Left cardiac atrium (tissue), 4 donors: ENCODE measurements around the gene TRPC5OS. TPM values are rescaled to one million over a fixed set of nuclear protein-coding genes. Genes with fewer than 3 reads are reported as not detected.
A peak's percentile ranks its signal among the peaks of the same experiment; 100 is the strongest.

Experiments
- ATAC-seq, 2 donors: fragments of 200-7000 bp; cut with Tn5 transposase; one replicate each; pipeline ENCODE4 v1.9.1; 2020; ENCODE audit warnings: mild to moderate bottlenecking in 2 of 2, moderate library complexity in 2 of 2
- DNase-seq: peaks from one replicate; pipeline ENCODE4 v3.0.0-alpha.2; 2020
- intact Hi-C, 2 donors: fragments of 100-400 bp; cut with DNase I; formaldehyde crosslinking; loops; one replicate each; pipeline versions ENCODE4 v1.14.1 to v1.15.1; 2022 to 2023
- long read RNA-seq: library from polyadenylated mRNA; unstranded; transcript quantifications from one replicate; pipeline ENCODE4 v2.0.0, GENCODE V29; 2021
- total RNA-seq, 2 donors: library from RNA; stranded (reverse); fragmentation: NEBNext Ultra II Directional; extraction: Animal tissue kit (Norgen Biotek cat#: 25700); gene quantifications; one replicate each; pipeline ENCODE4 v1.2.1, GENCODE V29; 2021
- donor health status: DM: no; HTN: yes; CAD: no.
- donor health status: DM: no; HTN: yes; CAD: no; lungs with severe emphysema.
- donor health status: DM: yes; HTN: yes; CAD: no.
- donor health status: Dilated cardiomyopathy.

The TRPC5OS gene
- total RNA-seq, result under 1 TPM in 1 of 2 donors, not detected in 1; 0.15 TPM
- long read RNA-seq, result 0 reads

DNA sequence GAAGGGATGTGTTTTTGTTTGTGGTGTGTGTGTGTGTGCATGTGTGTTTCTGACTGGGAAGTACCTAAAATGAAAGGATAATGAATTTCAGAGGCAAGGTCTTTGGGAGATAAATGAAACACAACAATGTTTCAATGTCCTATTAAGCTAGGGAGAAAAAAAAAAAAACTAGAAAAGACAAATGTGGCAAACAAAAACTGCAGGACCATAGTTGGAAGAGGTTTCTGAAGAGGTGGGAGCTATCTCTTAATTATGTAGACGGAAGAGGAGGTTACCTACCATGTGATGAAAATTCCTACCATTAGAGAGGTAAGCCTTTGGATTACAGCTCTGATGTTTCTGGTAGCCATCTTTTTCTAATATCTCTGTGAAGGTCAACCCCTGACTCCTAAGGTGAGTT, at the start of gene TRPC5OS:
Gene TRPC5OS, plus strand, starts transcription at position 301 of the 400 bp plus-strand sequence. CDS start 25,669 bp downstream, outside the sequence.
- ATAC-seq (no peak), DNase-seq (no peak)
- intact Hi-C loops, result loop anchor here in 1 of 2 donors (10.0 kb wide), 2 partner anchors 269 to 769 kb away; no protein-coding TSS in a partner anchor

DNA sequence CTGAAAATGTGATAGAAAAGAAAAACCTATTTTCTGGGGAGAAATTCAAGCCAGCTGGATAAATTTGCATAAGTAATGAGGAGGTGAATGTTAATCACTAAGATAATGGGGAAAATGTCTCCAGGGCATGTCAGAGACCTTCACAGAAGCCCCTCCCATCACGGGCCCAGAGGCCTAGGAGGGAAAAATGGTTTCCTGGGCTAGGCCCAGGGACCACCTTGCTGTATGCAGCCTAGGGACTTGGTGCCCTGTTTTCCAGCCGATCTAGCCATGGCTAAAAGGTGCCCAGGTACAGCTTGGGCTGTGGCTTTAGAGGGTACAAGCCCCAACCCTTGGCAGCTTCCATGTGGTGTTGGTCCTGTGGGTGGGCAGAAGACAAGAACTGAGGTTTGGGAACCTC, 46.6 kb upstream of the TRPC5OS start:
- intact Hi-C loops, result no loop called here
- ATAC-seq (no peak), DNase-seq (no peak)

DNA sequence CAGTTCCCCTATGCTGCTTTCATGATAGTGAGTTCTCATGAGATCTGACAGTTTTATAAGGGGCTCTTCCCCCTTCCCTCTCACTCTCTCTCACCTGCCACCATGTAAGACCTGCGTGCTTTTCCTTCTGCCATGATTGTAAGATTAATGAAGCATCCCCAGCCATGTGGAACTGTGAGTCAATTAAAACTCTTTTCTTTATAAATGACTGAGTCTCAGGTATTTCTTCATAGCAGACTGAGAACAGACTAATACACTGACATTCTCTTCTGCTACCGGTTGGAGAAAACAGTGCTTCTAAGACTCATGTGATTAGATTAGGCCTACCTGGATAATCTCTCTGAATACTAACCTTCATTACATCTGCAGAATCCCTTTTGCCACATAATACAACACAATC, 45.4 kb upstream of the TRPC5OS start:
- DNase-seq (no peak), ATAC-seq (no peak)
- intact Hi-C loops, result no loop called here

DNA sequence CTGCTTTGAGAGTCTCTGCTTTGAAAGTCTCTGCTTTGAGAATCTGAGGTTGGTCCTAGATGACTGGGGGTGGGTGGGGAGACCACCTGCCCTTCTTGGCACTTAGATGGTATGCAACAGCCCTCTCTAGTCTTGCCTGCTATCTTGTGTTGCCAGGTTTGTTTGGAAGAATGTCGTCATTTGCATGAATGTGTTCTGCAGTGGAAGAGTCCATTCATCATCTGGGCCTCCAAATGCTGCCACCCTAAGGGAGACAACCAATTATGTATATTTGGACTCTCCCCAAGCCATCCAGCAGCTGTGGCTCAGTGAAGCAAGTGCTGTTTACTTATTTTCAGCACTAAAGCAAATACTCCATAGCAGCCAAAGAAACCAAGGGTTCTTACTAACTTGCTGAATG, 44.6 kb upstream of the TRPC5OS start:
- DNase-seq, result no peak
- intact Hi-C loops, result no loop called here
- no peak for ATAC-seq

DNA sequence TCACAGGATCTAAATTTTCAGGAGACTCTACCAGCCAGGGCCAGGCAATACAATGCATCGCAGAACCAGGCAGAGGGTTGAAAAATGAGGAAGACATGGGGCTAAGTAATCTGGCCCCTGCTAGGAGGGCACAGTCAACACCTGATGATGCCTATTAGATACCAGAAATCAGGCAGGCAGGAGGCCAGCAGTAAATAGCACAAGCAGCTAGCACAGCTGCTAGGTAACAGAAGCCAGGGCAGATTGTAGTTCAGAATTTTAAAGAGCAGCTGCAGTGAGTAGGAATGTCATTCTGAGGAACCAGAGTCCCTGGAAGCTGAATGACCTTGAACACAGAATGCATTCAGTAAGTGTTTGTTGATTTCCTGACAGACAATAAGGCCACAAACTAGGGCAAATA, 38.8 kb upstream of the TRPC5OS start:
- ATAC-seq, result no peak
- intact Hi-C loops, result no loop called here

DNA sequence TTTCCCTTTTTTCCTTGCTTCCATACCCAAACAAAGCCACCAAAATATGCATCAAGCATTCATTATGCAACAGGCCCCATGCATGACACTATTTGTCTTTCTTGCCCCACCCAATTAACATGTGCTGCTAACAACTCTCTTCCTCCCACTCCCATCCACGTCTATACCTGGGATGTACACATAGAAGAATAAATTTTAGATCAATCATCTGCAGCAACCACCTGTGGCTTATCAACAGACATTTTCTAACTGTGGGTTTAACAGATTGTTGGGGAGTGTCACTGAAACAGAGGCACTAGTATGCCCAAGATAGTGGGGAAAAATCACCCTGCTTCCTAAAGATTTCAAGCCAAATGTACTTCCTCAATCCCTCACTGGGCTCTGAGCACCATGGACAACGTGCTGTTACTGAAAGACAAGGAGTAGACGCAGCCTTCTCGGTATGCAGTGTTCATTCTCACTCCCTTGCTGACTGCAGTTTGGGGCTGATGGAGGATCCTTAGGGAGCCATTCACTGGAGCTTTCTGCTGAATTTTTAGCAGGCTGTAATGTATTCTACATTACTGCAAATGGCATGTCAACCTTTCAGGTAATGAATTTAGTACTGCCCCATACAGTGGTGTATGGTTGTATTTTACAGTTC, 28.4 kb upstream of the TRPC5OS start:
- no peak for ATAC-seq
- no peak for DNase-seq
- intact Hi-C loops, result no loop called here

More for the DNA sequence above, 38.8 kb upstream of the TRPC5OS start:
- no peak for DNase-seq

DNA sequence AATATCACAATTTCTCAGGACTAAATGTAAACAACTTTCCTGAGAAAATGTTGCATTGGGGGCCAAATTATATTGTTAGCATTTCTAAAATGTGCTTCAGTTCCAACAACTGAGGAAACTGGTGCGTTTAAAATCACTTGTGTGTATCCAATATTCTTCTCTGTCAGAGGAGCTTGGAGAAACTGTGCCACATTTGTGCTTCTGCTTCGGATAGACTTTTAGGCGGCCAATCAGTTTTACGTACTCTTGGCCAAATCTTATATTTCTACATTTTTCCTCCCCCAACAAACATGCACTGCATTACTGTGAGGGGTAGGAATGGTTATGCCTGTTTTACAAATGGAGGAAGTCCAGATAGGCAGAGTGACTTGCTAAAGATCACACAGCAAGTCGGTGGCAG, 27.4 kb upstream of the TRPC5OS start:
- ATAC-seq (no peak), DNase-seq (no peak)

DNA sequence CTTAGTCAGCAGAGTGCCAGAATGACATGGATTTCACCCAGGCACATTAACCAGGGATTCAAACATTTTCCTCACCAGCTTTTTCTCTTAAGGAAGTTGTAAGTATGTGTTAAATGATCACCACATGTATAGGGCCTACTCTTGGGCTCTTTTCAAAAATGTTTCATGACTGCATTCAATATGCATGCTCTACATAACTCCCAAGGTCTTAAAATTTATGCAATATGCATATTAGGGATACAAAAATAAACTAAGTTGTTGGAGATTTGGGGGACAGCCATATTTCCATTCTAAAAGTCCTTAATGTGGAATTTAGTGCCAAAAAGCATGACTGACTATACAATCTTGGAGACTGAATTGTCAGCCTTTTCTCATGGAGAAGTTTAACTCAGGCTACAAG, 25.0 kb upstream of the TRPC5OS start:
- intact Hi-C loops, result no loop called here
- no peak for ATAC-seq
- no peak for DNase-seq

More for the DNA sequence above, 27.4 kb upstream of the TRPC5OS start:
- intact Hi-C loops, result no loop called here

DNA sequence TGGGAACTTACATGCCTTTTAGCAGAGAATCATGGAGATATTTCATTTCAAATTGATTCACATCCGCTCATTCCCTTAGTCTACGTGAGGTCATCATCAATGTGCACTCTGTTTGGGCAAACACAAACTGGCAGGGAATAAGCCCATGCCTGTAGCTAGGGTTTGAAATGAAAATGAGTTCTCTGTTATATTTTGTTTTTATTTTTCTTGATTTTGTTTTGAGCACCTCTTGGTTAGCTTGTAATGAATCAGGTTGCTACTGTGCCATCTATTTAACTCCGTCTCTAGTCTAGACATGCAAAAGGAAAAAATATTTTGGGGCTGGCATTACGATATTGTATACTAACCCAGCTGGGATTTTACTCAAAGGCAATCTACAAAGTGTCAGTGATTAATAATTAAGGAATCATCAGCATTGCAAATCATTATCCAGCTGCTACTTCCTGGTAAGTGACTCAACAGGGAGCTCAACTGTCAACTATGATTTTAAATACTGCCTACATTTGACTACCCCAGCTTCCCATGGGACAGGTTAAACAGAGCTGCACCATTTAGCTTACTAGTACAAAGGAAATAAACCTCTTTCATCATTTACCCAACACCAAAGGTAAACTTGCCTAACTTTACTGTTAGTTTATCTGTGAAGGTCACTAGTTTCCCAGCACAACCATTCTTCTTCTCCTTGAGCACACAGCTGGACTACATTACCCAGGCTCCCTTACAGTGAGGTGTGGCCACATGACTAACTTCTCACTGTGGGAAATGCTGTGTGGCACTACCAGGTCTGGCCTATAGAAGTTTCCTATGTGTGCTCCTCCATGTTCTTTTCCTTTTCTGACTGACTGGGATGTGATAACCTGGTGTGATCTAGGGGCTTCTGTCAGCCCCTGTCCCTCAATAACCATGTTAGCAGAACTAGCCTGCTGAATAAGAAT, 21.2 kb upstream of the TRPC5OS start:
- ATAC-seq, result no peak
- no peak for DNase-seq
- intact Hi-C loops, result no loop called here

DNA sequence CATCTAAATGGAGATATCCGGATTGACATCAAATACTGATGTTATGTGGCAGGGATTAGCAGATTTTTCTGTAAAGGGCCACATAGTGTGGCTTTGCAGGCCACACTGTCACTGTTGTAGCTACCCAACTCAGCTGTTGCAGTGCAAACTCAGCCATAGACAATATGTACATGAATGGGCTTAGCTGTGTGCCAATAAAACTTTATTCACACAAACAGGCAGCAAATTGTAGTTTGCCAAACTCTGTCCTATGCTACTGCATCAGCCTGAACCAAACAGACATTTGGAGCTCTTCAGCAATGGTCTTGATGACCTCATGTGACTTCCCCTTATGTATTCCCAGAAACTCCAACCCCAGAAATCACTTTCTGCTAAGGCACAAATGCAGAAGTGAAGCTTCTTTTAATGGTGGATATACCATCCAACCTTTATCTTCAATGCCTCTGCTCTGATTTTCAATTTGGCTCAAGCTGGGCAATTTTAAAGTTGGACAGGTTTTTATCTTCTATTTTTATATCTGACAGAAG, 18.4 kb upstream of the TRPC5OS start:
- DNase-seq (no peak), ATAC-seq (no peak)
- intact Hi-C loops, result no loop called here

DNA sequence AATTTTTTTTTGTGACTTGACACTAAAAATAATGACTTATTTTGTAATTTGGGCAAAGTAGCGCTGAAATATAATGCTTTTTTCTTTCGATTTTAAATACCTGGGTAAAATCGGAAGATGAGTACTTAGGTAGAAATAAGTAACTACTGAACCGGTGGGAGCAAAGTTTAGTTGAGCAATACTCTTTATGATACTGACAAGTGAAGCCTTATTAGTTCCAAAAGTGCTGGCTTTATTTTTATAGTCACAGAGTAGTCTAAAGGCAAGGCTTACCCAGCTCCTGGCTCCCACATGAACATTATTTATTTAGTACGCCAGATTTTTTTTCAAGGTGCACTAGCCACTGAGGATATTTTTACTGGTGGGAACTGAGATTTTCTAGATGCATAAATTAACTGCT, 14.4 kb upstream of the TRPC5OS start:
- no peak for DNase-seq
- intact Hi-C loops, result no loop called here
- ATAC-seq, result no peak

DNA sequence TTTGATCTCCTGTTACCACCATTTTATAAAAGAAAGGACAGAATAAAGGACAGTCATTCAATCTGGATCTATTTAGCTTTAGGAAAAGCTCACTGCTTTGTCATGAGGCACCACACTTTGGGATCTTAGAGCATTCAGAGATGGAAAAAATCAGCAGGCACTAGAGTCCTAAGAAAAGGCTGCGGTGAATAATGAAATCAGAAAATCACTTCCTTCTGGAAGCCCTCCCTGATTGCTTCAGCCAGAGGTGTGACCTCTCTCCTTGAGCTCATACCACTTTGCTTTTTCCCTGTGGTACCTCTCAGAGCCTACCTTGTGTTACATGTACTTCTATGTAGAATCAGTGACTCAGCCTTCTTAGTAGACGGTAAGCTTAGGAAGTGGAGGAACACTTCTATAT, 8.7 kb upstream of the TRPC5OS start:
- DNase-seq (no peak), ATAC-seq (no peak)
- intact Hi-C loops, result loop anchor here in 1 of 2 donors (5.0 kb wide), 1 partner anchor 175 kb away; no protein-coding TSS in a partner anchor

DNA sequence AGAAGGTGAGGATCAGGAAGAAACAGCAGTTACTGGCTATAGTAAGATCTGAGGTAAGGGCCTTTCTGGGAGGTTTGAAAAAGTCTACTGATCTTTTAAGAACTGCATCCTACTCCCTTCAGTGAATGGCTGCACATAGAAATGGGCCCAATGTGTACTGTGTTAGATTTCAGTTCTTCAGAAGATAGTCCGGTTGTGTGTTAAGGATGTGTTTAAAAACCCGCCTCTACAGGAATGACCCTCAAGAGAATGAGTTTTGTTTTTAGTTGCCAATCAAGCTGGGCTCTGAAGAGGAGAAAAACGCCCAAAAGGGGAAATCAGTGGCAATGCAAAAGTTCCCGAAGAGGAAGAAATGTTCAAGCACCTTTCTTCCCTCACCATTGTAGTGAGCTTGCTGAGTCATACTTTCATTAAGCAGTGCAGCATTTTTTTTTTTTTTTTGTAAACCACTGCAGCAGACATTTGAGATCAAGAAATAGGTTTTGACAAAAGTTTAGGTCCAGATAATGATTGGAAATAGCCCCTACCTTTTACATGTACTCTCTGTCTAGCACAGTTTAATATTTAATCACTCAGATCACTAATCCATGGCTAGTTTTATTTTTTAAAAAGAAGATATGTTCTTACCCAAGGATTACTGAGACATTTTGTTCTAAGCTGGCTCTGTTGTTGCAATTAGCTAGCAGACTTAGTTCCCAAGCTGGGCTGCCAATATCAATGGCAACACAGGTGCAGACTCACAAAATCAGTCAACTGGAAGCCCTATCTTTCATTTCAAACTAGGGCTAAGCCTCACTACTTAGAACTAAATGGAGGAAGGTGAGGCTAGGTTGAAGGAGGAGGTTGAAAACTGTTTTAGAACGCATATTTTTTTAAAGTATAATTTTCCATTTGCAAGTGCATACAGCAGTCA, 7.0 kb upstream of the TRPC5OS start:
- DNase-seq, result no peak
- ATAC-seq, result peak; percentile 45 to 59
- intact Hi-C loops, result loop anchor here in 1 of 2 donors (5.0 kb wide), 1 partner anchor 173 kb away; no protein-coding TSS in a partner anchor

DNA sequence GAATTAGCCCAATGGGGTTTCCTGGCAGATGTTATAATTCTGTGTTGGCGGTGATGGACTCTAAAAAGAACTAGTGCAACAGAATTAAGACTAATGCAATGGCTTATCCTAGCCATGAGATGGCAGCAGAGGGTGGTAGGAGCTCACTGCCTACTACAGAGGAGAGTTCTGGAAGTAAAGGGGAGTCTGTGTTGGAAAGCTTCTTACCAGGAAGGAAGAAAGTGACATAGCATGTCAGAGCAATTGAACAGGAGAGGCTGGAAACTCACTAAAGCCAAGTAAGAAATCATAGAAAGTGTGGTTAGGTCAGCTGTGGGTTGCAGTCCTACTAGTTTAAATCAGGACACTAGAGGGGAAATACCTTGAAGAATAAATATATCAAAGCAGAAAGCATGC, 6.3 kb upstream of the TRPC5OS start:
- intact Hi-C loops, result loop anchor here in 1 of 2 donors (5.0 to 10.0 kb wide), 3 partner anchors 173 to 775 kb away; no protein-coding TSS in a partner anchor
- DNase-seq, result no peak
- ATAC-seq, result peak; percentile 85 to 88

DNA sequence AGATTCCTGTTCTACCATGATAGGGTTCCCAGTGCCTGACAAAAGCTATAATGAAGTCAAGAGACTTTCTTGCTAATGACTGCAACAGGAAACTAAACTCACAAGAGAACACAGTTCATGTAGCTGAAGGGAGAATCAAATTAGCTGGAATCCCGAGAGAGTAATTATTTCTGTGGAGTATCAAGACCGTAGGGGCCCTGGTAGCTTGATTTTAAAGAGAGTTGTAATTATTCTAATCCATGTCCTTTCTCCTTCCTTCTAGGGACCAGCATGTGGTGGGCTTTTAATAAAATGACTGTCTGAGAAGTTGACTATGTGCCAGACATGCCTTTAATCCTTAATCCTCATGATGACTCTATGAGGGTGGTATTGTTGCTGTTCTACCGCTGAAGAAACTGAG, 1.7 kb upstream of the TRPC5OS start:
- intact Hi-C loops, result loop anchor here in 1 of 2 donors (10.0 kb wide), 2 partner anchors 271 to 771 kb away; no protein-coding TSS in a partner anchor
- DNase-seq (no peak), ATAC-seq (no peak)

DNA sequence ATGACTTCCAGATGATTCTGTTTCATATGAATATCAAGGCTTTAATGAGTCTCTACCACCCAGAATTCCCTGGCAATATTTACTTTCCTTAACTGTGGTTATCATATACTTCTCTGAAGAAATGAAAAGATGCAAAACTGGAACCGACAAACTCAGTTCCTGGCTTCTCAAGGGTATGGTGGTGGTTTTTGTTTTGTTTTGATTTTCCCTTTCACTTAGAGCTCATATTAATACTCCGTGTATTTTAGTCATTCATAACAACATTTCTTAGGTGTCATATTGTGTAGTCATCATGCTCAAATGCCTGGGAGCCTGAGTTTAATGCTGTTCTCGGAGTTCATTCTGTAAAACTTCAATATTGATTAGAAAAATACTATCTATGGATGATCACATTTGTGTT, 665 bp downstream of the TRPC5OS start:
- no peak for ATAC-seq
- DNase-seq, result no peak
- intact Hi-C loops, result loop anchor here in 1 of 2 donors (10.0 kb wide), 2 partner anchors 268 to 768 kb away; no protein-coding TSS in a partner anchor

DNA sequence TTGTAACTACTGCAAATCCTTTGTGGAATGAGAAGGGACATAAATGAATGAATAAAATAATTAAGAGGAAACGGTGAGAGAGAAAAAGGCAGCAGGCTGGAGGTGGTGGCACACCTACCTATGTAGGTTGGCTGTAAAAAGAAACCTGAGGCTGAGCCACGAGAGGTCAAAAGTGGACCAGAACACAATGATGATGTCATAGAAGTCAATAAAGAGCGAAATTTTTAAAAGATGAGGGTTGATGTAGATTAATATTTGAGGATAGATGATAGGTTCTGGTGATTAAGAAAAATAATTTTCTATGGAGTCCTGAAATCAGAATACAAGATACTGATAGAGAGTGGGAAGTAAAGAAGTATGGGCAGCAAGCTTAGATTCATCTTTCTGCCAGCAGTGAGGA, 1.7 kb downstream of the TRPC5OS start:
- ATAC-seq, result no peak
- no peak for DNase-seq
- intact Hi-C loops, result loop anchor here in 1 of 2 donors (10.0 kb wide), 2 partner anchors 267 to 767 kb away; no protein-coding TSS in a partner anchor

DNA sequence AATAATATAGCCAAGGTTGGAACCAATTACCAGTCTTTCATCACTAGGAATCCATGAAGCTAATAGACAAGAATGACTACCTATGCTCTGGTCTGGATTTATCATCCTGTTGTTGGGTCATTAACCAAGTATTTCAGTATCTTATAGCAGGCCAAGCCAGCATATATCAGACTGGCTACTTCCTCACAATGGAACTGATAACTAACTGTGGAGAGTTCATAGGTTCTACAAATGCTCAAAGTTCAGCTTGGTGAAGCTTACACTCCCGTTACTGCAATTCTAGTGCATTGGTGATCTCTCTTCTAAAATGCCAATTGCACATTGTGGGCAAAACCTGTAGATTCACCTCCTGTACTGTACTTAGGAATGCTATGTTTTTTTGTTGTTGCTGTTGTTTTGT, 4.8 kb downstream of the TRPC5OS start:
- intact Hi-C loops, result no loop called here
- no peak for DNase-seq
- no peak for ATAC-seq

DNA sequence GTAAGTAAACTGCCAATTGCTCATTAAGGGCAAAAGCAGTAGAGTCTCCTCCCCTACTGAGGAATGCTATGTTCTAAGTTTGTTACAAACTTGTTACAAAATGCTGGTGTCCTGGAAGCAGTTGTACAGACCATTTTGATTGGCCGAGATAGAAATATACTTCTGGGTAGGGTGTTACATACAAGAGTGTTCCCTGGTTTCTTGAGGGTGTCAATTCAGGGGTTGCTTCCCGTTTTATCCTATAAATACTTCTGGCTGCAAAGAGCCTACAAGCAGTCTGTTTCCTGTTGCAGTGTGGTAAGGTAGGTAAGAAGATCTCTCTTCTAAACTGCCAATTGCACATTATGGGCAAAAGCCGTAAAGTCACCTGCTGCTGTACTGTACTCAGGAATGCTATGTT, 5.7 kb downstream of the TRPC5OS start:
- ATAC-seq (no peak), DNase-seq (no peak)
- intact Hi-C loops, result no loop called here
